Pulmonary artery endothelial cell (primary cell): ENCODE results near the gene TMEM14B. TPM values are rescaled to one million over a fixed set of nuclear protein-coding genes. Genes with fewer than 3 reads are reported as not detected.

Source experiments
- total RNA-seq: library from RNA; depleted of rRNA; stranded (reverse); fragments of >200 nt; gene quantifications from 2 replicates; pipeline ENCODE4 v1.2.3, GENCODE V29; 2014

Gene TMEM14B
- total RNA-seq, 1 donor from 2014 or later, result 83.9 TPM

Other genes with a start within 250 kb of the TMEM14B start
- gene GCNT2, start 226.5 kb upstream of the TMEM14B start, total RNA-seq, result 3.1 and 14.6 TPM in 2 replicates
- 0.26 TPM in 1 of 2 replicates, not detected in the other for gene C6orf52, start 53.2 kb upstream of the TMEM14B start, total RNA-seq
- 25.3 and 29.6 TPM in 2 replicates for gene PAK1IP1, start 52.8 kb upstream of the TMEM14B start, total RNA-seq
- gene TMEM14C, start 24.7 kb upstream of the TMEM14B start, total RNA-seq, result 61.8 and 99.2 TPM in 2 replicates
- under 0.01 TPM in 1 of 2 replicates, not detected in the other for gene MAK, start 90.7 kb downstream of the TMEM14B start, total RNA-seq
- not detected in 2 replicates for gene GCM2, start 134.2 kb downstream of the TMEM14B start, total RNA-seq
- gene SYCP2L, start 139.2 kb downstream of the TMEM14B start, total RNA-seq, result not detected in 2 replicates